AG10803 (cell line): ENCODE data around the gene STRIT1.
A peak's percentile ranks its signal among the peaks of the same experiment; 100 is the strongest.

ENCODE experiments used
- DNase-seq: peaks from one replicate; pipeline ENCODE4 v3.0.0; 2010; ENCODE audit warnings: low read depth
- H3K4me3 ChIP-seq: 2 replicates; pipeline ENCODE4 v1.5.1; 2011; ENCODE audit warnings: mild to moderate bottlenecking, low read length, control low read depth
- TF ChIP-seq, protein P1 (sequence below): conservative IDR thresholded peaks from 2 replicates; pipeline ENCODE4 v1.5.1; 2011; ENCODE audit warnings: mild to moderate bottlenecking, low read length, control low read depth, inconsistent platforms

Gene STRIT1

GRCh38 chr3:155303540-155304097 lies 10.1 kb upstream of the STRIT1 start:
- TF ChIP-seq, protein P1, sequence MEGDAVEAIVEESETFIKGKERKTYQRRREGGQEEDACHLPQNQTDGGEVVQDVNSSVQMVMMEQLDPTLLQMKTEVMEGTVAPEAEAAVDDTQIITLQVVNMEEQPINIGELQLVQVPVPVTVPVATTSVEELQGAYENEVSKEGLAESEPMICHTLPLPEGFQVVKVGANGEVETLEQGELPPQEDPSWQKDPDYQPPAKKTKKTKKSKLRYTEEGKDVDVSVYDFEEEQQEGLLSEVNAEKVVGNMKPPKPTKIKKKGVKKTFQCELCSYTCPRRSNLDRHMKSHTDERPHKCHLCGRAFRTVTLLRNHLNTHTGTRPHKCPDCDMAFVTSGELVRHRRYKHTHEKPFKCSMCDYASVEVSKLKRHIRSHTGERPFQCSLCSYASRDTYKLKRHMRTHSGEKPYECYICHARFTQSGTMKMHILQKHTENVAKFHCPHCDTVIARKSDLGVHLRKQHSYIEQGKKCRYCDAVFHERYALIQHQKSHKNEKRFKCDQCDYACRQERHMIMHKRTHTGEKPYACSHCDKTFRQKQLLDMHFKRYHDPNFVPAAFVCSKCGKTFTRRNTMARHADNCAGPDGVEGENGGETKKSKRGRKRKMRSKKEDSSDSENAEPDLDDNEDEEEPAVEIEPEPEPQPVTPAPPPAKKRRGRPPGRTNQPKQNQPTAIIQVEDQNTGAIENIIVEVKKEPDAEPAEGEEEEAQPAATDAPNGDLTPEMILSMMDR, result no peak
- no peak for DNase-seq
- H3K4me3 ChIP-seq, result no peak overlapping the region

- DNase-seq, result no peak
- TF ChIP-seq, protein P1, result no peak
- H3K4me3 ChIP-seq, result no peak overlapping the region
Observed at GRCh38 chr3:155302891-155303290, 9.4 kb upstream of the STRIT1 start.

- TF ChIP-seq, protein P1, result no peak
- DNase-seq, result peak; percentile 63
- no peak overlapping the region for H3K4me3 ChIP-seq
Observed at GRCh38 chr3:155302481-155302880, 9.0 kb upstream of the STRIT1 start.

- DNase-seq, result no peak
- H3K4me3 ChIP-seq, result no peak overlapping the region
- TF ChIP-seq, protein P1, result no peak
Observed at GRCh38 chr3:155297100-155297499, 3.6 kb upstream of the STRIT1 start.

DNA sequence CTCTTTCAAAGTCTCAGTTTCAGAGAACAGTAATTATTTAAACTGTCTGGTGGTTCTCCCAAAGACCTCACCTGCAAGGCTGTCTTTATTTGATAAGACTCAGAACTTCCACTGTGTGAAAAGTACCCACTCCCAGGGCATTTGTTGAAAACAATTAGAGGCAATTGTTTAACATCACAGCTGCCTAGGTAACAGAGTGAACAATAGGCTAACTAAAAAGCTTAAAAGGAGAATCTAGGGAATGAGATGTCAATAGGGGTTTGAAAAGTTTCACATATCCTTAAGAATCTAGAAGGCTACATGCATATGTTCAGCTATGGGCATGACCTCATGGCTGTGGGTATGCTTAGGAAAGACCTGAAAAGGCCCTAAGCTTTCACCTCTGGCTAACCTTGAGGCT lies 2.9 kb upstream of the STRIT1 start:
- no peak overlapping the region for H3K4me3 ChIP-seq
- no peak for DNase-seq
- TF ChIP-seq, protein P1, result no peak

DNA sequence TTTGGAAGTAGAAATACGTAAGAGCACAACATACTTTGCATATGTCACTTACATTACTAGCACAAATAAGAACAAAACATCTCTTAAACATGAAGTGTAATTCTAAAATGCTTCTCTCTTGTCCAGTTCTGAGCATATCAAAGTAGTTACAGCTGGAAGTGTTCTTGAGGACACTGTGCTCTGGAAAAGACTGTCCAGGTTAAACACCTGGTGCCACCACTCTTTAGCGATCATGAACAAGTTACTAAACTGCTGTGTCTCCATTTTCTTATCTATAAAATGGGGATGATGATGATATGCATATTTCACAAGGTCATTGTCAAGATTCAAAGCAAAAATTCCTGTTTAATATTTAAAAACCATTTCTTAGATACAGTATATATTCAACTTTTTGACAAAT lies 790 bp downstream of the STRIT1 start:
- TF ChIP-seq, protein P1, result no peak
- no peak for DNase-seq
- H3K4me3 ChIP-seq, result no peak overlapping the region

GRCh38 chr3:155292133-155292532 lies 1.4 kb downstream of the STRIT1 start:
- TF ChIP-seq, protein P1, result no peak
- H3K4me3 ChIP-seq, result no peak overlapping the region
- DNase-seq, result peak; percentile 64
